HepG2 (cell line): ENCODE measurements around the gene PVR. TPM values are rescaled to one million over a fixed set of nuclear protein-coding genes. Genes with fewer than 3 reads are reported as not detected.

Experiments
- HNRNPH1 ChIP-seq: fragments of 200-400 bp; formaldehyde crosslinking; optimal IDR thresholded peaks from 2 replicates; pipeline ENCODE3; 2017; ENCODE audit warnings: mild to moderate bottlenecking, low read depth, low read length
- KMT2B ChIP-seq: IDR thresholded peaks from 2 replicates; pipeline ENCODE4 v1.6.1; 2016; ENCODE audit warnings: missing genetic modification reagents, missing compliant biosample characterization
- MAFF ChIP-seq: IDR thresholded peaks from 2 replicates; pipeline ENCODE4 v1.6.1; 2011; ENCODE audit warnings: low read depth, low read length, improper control_type of control experiment
- RELA ChIP-seq: sonication (generic); formaldehyde crosslinking; IDR thresholded peaks from 2 replicates; pipeline ENCODE4 v1.4.0; 2020; ENCODE audit warnings: missing genetic modification reagents
- RFX1 ChIP-seq: fragments of 450-650 bp; IDR thresholded peaks from 2 replicates; pipeline ENCODE4 v1.6.1; 2017
- SAFB2 ChIP-seq: sonication (generic); formaldehyde crosslinking; IDR thresholded peaks from 2 replicates; pipeline ENCODE4 v1.5.1; 2020; ENCODE audit warnings: missing genetic modification reagents, low read depth, mild to moderate bottlenecking, borderline replicate concordance
- SMYD3 ChIP-seq: sonication (generic); formaldehyde crosslinking; IDR thresholded peaks from 2 replicates; pipeline ENCODE4 v1.8.1; 2023; ENCODE audit warnings: mild to moderate bottlenecking, missing genetic modification reagents
- TGIF2 ChIP-seq: IDR thresholded peaks from 2 replicates; pipeline ENCODE4 v1.6.1; 2016; ENCODE audit warnings: control low read depth, missing compliant biosample characterization
- ZBTB42 ChIP-seq: sonication (generic); formaldehyde crosslinking; IDR thresholded peaks from 2 replicates; pipeline ENCODE4 v1.5.0; 2020; ENCODE audit warnings: mild to moderate bottlenecking, missing genetic modification reagents
- ZFP36 ChIP-seq: fragments of 150-350 bp; IDR thresholded peaks from 2 replicates; pipeline ENCODE4 v1.6.1; 2018; ENCODE audit warnings: borderline replicate concordance, low read length, low read depth; ENCODE audit not compliant: partially characterized antibody
- ZNF10 ChIP-seq: sonication (generic); formaldehyde crosslinking; IDR thresholded peaks from 2 replicates; pipeline ENCODE4 v1.4.0; 2020; ENCODE audit warnings: mild to moderate bottlenecking, low read depth, missing genetic modification reagents, borderline replicate concordance
- ZNF496 ChIP-seq: sonication (generic); formaldehyde crosslinking; IDR thresholded peaks from 2 replicates; pipeline ENCODE4 v1.8.1; 2023; ENCODE audit warnings: mild to moderate bottlenecking, moderate library complexity, missing genetic modification reagents; ENCODE audit not compliant: insufficient replicate concordance
- polyA plus RNA-seq, 8 experiments: library from polyadenylated mRNA; depleted of rRNA in 3 of 8; stranded (reverse) in 7 of 8; unstranded in 1 of 8; fragments of >200 nt; fragmentation: Illumina TruSeq in 4 of 8; extraction: Trizol in 4 of 8; gene quantifications; 2 replicates each; pipeline versions ENCODE4 v1.2.1 to v1.2.3, GENCODE V29; 2011 to 2016; ENCODE audit warnings: low read depth in 4 of 8, missing spikeins in 1 of 8, mixed read lengths in 1 of 8; ENCODE audit not compliant: insufficient read depth in 1 of 8
- total RNA-seq, 5 experiments: library from RNA; depleted of rRNA; stranded (reverse); fragments of >200 nt; fragmentation: Illumina TruSeq; extraction: Trizol; gene quantifications; 2 replicates each; pipeline ENCODE4 v1.2.3, GENCODE V29; 2016; ENCODE audit warnings: low read depth in 1 of 5
- TF ChIP-seq, protein P1 (sequence below): sonication (generic); formaldehyde crosslinking; IDR thresholded peaks from 2 replicates; pipeline ENCODE4 v1.9.0; 2021; ENCODE audit warnings: missing genetic modification reagents, borderline replicate concordance
- TF ChIP-seq, protein P2 (sequence below): sonication (generic); formaldehyde crosslinking; IDR thresholded peaks from 2 replicates; pipeline ENCODE4 v1.5.1; 2020; ENCODE audit warnings: mild to moderate bottlenecking, missing genetic modification reagents, moderate library complexity
- TF ChIP-seq, protein P3 (sequence below): sonication (generic); formaldehyde crosslinking; IDR thresholded peaks from 2 replicates; pipeline ENCODE4 v1.8.1; 2023; ENCODE audit warnings: mild to moderate bottlenecking, moderate library complexity, missing genetic modification reagents
- TF ChIP-seq, protein P4 (sequence below): sonication (generic); formaldehyde crosslinking; IDR thresholded peaks from 2 replicates; pipeline ENCODE4 v1.5.0; 2020; ENCODE audit warnings: missing genetic modification reagents
- TF ChIP-seq, protein P5 (sequence below): IDR thresholded peaks from 2 replicates; pipeline ENCODE4 v1.6.1; 2018; ENCODE audit warnings: missing genetic modification reagents, mild to moderate bottlenecking, missing compliant biosample characterization
- TF ChIP-seq, protein P6 (sequence below): sonication (generic); formaldehyde crosslinking; conservative IDR thresholded peaks from 2 replicates; pipeline ENCODE4 v1.4.0; 2020; ENCODE audit warnings: missing genetic modification reagents

Gene PVR
- total and polyA plus RNA-seq, 2 of the 13 experiments (the other 11 are each of a cell fraction or from before 2014, with no cell fraction given): 43.4 to 46.6 TPM

DNA sequence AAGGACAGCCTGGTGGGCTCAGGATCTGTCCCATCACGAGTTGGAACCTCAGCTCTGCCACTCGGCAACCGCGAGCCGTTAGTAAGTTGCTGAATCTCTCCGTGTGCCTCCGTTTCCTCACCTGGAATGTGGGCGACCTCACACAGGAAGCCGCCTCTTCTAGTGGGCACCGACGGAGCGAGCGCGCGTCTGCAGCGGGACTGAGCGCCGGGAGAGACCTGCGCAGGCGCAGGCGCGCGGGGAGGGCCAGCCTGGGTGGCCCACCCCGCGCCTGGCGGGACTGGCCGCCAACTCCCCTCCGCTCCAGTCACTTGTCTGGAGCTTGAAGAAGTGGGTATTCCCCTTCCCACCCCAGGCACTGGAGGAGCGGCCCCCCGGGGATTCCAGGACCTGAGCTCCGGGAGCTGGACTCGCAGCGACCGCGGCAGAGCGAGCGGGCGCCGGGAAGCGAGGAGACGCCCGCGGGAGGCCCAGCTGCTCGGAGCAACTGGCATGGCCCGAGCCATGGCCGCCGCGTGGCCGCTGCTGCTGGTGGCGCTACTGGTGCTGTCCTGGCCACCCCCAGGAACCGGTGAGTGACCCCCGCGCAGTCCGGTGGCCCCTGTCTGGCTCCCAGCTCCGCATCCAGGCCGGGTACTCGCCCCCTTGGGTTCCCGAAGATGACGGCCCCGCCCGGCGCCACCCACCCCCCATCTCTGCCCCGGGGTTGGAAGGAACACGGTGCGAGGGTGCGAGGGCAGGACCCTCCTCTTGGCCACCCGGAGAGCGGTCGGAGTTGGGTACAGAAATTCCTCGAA, at the start of gene PVR (continued):
- TF ChIP-seq, protein P1, sequence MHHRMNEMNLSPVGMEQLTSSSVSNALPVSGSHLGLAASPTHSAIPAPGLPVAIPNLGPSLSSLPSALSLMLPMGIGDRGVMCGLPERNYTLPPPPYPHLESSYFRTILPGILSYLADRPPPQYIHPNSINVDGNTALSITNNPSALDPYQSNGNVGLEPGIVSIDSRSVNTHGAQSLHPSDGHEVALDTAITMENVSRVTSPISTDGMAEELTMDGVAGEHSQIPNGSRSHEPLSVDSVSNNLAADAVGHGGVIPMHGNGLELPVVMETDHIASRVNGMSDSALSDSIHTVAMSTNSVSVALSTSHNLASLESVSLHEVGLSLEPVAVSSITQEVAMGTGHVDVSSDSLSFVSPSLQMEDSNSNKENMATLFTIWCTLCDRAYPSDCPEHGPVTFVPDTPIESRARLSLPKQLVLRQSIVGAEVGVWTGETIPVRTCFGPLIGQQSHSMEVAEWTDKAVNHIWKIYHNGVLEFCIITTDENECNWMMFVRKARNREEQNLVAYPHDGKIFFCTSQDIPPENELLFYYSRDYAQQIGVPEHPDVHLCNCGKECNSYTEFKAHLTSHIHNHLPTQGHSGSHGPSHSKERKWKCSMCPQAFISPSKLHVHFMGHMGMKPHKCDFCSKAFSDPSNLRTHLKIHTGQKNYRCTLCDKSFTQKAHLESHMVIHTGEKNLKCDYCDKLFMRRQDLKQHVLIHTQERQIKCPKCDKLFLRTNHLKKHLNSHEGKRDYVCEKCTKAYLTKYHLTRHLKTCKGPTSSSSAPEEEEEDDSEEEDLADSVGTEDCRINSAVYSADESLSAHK (CRISPR knock-in tag): no peak
- TF ChIP-seq TGIF2: no peak
- TF ChIP-seq SMYD3 (CRISPR knock-in tag): peak; percentile 89; the same call in 1 of the 2 replicates
- TF ChIP-seq, protein P2, sequence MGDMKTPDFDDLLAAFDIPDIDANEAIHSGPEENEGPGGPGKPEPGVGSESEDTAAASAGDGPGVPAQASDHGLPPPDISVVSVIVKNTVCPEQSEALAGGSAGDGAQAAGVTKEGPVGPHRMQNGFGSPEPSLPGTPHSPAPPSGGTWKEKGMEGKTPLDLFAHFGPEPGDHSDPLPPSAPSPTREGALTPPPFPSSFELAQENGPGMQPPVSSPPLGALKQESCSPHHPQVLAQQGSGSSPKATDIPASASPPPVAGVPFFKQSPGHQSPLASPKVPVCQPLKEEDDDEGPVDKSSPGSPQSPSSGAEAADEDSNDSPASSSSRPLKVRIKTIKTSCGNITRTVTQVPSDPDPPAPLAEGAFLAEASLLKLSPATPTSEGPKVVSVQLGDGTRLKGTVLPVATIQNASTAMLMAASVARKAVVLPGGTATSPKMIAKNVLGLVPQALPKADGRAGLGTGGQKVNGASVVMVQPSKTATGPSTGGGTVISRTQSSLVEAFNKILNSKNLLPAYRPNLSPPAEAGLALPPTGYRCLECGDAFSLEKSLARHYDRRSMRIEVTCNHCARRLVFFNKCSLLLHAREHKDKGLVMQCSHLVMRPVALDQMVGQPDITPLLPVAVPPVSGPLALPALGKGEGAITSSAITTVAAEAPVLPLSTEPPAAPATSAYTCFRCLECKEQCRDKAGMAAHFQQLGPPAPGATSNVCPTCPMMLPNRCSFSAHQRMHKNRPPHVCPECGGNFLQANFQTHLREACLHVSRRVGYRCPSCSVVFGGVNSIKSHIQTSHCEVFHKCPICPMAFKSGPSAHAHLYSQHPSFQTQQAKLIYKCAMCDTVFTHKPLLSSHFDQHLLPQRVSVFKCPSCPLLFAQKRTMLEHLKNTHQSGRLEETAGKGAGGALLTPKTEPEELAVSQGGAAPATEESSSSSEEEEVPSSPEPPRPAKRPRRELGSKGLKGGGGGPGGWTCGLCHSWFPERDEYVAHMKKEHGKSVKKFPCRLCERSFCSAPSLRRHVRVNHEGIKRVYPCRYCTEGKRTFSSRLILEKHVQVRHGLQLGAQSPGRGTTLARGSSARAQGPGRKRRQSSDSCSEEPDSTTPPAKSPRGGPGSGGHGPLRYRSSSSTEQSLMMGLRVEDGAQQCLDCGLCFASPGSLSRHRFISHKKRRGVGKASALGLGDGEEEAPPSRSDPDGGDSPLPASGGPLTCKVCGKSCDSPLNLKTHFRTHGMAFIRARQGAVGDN (CRISPR knock-in tag): peak; percentile 97
- TF ChIP-seq RELA (CRISPR knock-in tag): no peak
- TF ChIP-seq MAFF: no peak
- 0 out of 2 replicates have a peak, but pooled peaks have one; percentile 62 for TF ChIP-seq ZBTB42 (CRISPR knock-in tag)
- no peak for TF ChIP-seq ZFP36
- TF ChIP-seq, protein P3, sequence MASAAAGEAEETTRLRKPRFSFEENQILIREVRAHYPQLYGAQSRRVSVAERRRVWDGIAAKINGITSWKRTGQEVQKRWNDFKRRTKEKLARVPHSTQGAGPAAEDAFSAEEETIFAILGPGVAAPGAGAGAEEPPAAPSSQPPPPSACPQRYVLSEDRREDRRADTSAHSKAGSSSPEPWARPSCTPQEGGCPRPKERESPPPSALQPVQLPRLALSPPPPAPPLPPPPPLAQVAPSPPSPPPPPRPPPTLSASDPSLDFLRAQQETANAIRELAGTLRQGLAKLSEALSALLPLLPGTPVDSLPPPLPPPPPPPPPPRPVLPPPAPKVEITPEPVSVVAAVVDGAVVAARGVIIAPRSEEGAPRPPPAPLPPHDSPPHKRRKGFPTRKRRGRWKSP (CRISPR knock-in tag): no peak
- TF ChIP-seq HNRNPH1: no peak
- TF ChIP-seq SAFB2: peak; percentile 55; the same call in 1 of the 2 replicates
- TF ChIP-seq, protein P4, sequence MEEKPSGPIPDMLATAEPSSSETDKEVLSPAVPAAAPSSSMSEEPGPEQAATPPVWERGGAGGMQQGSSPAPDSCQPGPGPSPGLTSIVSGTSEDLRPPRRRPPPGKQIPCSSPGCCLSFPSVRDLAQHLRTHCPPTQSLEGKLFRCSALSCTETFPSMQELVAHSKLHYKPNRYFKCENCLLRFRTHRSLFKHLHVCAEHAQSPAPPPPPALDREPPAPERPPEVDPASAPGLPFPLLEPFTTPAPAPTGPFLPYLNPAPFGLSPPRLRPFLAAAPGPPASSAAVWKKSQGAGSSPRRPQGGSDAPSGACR (CRISPR knock-in tag): no peak
- TF ChIP-seq RFX1: no peak
- no peak for TF ChIP-seq ZNF10
- no peak; the same call in 1 of the 2 replicates for TF ChIP-seq KMT2B (CRISPR knock-in tag)
- TF ChIP-seq, protein P5, sequence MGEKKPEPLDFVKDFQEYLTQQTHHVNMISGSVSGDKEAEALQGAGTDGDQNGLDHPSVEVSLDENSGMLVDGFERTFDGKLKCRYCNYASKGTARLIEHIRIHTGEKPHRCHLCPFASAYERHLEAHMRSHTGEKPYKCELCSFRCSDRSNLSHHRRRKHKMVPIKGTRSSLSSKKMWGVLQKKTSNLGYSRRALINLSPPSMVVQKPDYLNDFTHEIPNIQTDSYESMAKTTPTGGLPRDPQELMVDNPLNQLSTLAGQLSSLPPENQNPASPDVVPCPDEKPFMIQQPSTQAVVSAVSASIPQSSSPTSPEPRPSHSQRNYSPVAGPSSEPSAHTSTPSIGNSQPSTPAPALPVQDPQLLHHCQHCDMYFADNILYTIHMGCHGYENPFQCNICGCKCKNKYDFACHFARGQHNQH: peak; percentile 34
- TF ChIP-seq, protein P6, sequence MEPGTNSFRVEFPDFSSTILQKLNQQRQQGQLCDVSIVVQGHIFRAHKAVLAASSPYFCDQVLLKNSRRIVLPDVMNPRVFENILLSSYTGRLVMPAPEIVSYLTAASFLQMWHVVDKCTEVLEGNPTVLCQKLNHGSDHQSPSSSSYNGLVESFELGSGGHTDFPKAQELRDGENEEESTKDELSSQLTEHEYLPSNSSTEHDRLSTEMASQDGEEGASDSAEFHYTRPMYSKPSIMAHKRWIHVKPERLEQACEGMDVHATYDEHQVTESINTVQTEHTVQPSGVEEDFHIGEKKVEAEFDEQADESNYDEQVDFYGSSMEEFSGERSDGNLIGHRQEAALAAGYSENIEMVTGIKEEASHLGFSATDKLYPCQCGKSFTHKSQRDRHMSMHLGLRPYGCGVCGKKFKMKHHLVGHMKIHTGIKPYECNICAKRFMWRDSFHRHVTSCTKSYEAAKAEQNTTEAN (CRISPR knock-in tag): no peak
- no peak for TF ChIP-seq ZNF496 (CRISPR knock-in tag)
